ENCODE data around the gene DUSP28.
A peak's percentile ranks its signal among the peaks of the same experiment; 100 is the strongest.

DUSP28 gene

GRCh38 chr2:240556553-240557100 is 3.5 kb upstream of the DUSP28 start:
- TF ChIP-seq, protein P1, sequence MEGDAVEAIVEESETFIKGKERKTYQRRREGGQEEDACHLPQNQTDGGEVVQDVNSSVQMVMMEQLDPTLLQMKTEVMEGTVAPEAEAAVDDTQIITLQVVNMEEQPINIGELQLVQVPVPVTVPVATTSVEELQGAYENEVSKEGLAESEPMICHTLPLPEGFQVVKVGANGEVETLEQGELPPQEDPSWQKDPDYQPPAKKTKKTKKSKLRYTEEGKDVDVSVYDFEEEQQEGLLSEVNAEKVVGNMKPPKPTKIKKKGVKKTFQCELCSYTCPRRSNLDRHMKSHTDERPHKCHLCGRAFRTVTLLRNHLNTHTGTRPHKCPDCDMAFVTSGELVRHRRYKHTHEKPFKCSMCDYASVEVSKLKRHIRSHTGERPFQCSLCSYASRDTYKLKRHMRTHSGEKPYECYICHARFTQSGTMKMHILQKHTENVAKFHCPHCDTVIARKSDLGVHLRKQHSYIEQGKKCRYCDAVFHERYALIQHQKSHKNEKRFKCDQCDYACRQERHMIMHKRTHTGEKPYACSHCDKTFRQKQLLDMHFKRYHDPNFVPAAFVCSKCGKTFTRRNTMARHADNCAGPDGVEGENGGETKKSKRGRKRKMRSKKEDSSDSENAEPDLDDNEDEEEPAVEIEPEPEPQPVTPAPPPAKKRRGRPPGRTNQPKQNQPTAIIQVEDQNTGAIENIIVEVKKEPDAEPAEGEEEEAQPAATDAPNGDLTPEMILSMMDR (IDR thresholded peaks at IDR 0.05; ENCODE audit: low read length, missing control alignments): peak; percentile 59
- DNase-seq (ENCODE audit: low read depth): peak; percentile 50
- no peak overlapping the region for H3K4me3 ChIP-seq (replicated peaks; ENCODE audit: low read depth, low read length)

GRCh38 chr2:240557101-240557751 is 2.9 kb upstream of the DUSP28 start:
- TF ChIP-seq, protein P1 (IDR thresholded peaks at IDR 0.05; ENCODE audit: low read length, missing control alignments): no peak
- no peak for DNase-seq (ENCODE audit: low read depth)
- H3K4me3 ChIP-seq (replicated peaks; ENCODE audit: low read depth, low read length): peak overlapping the region; percentile 53

GRCh38 chr2:240557808-240558207 is 2.3 kb upstream of the DUSP28 start, which contains the start of gene ANKMY1:
TSS of gene ANKMY1 (minus strand) at chr2:240557988. CDS start at chr2:240557335, 653 bp downstream.
- peak; percentile 75 for DNase-seq (ENCODE audit: low read depth)
- peak within 1 kb of the TSS; percentile 53 for H3K4me3 ChIP-seq (replicated peaks; ENCODE audit: low read depth, low read length)
- TF ChIP-seq, protein P1 (IDR thresholded peaks at IDR 0.05; ENCODE audit: low read length, missing control alignments): no peak

DNA sequence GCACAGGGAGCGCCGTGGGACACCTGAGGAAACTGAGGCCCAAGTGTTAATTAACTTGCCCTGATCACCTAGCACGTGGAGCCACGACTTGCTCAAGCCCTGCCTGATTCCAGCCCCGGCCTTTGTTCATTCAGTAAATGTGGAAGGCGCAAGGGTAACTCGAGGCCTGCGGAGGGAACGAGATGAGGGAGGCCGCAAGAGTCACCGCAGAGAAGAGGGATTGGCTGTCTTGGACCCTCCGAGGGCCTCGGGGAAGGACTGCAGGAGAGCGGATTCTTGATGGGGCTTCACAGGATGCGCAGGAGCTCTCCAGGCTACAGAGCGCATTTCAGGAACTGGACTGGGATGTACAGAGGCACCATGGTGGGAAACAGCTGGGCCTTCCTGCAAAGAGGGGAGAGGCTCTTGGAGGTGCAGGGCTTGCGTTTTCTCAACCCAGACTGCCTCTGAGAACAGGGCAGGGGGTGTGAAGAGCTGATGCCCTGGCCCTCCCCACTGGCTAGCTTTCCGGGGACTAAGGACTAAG is 1.9 kb upstream of the DUSP28 start:
- peak overlapping the region; percentile 53 for H3K4me3 ChIP-seq (replicated peaks; ENCODE audit: low read depth, low read length)
- TF ChIP-seq, protein P1 (IDR thresholded peaks at IDR 0.05; ENCODE audit: low read length, missing control alignments): no peak
- no peak for DNase-seq (ENCODE audit: low read depth)

- TF ChIP-seq, protein P1 (IDR thresholded peaks at IDR 0.05; ENCODE audit: low read length, missing control alignments): no peak
- no peak for DNase-seq (ENCODE audit: low read depth)
- peak overlapping the region; percentile 69 for H3K4me3 ChIP-seq (replicated peaks; ENCODE audit: low read depth, low read length)
These were observed 871 bp upstream of the DUSP28 start for GRCh38 chr2:240559286-240559685.

- H3K4me3 ChIP-seq (replicated peaks; ENCODE audit: low read depth, low read length): peak overlapping the region; percentile 69
- TF ChIP-seq, protein P1 (IDR thresholded peaks at IDR 0.05; ENCODE audit: low read length, missing control alignments): peak; percentile 21
- DNase-seq (ENCODE audit: low read depth): peak; percentile 98
These were observed 545 bp downstream of the DUSP28 start for GRCh38 chr2:240560480-240561324.
